GM12801 (cell line): Measurements from ENCODE around the gene RHOBTB1.

ENCODE experiments used
- CTCF ChIP-seq: IDR thresholded peaks from one replicate; pipeline ENCODE4 v1.5.1; 2011; ENCODE audit warnings: control low read depth; ENCODE audit not compliant: insufficient read length; ENCODE audit errors: extremely low read depth

RHOBTB1 gene

DNA sequence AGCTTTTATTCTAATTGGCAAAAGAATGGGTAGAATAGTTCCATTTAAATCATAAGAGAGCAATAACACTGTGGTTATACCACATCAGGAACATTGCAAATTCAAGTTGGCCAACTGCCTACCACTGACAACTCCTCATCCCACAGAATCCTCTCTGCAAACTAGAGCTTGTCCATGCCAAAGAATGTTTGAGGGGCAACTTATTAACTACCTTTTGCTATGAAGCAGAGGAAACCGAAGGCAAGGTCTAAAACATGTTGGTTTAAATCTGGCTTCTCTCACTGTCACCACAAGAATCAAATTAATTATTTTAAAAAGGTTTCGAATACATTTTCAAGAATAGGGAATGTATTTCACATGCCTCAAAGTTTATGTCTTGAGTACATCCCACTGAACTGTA, 36.0 kb downstream of the RHOBTB1 start:
- TF ChIP-seq CTCF, result no peak

GRCh38 chr10:60907236-60907635, 36.7 kb downstream of the RHOBTB1 start:
- no peak for TF ChIP-seq CTCF

DNA sequence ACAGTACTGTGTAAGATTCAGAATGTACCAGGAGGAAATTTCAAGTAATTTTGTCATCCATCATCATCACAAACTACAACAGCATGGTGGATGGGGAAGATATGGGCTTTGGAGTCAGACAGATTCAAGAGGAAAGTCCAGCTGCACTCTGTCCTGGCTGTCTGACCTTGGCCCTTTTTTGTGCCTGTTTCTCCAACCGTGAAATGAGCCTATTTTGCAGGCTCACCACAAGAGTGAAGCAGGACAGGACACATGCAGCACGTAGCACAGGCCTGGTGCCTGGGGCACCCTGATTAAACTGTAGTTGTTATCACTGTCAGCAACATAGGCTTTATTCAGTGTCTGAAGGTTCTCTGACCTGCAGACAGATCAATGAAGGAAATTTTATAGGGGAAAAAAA, 37.6 kb downstream of the RHOBTB1 start:
- TF ChIP-seq CTCF, result no peak

- no peak for TF ChIP-seq CTCF
Observed at GRCh38 chr10:60905580-60905979, 38.4 kb downstream of the RHOBTB1 start.

DNA sequence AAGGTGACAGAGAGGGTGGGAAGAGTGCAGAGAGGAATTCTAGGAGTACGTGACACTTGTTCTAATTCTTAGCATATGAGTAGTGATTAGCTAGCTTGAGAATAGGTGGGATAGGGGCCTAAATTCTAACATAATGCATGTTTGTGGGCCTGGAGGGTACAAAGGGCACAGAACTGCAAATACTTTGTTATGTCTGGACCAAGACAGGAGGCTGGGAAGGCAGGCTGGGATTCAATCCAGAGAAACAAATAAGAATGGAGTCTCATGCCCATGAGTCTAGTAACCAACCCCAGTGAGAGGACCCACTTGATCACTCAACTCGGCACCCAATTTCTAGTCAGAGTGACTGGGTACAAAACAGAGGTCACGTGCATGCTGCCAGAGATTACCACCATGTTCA, 40.9 kb downstream of the RHOBTB1 start:
- TF ChIP-seq CTCF, result no peak

DNA sequence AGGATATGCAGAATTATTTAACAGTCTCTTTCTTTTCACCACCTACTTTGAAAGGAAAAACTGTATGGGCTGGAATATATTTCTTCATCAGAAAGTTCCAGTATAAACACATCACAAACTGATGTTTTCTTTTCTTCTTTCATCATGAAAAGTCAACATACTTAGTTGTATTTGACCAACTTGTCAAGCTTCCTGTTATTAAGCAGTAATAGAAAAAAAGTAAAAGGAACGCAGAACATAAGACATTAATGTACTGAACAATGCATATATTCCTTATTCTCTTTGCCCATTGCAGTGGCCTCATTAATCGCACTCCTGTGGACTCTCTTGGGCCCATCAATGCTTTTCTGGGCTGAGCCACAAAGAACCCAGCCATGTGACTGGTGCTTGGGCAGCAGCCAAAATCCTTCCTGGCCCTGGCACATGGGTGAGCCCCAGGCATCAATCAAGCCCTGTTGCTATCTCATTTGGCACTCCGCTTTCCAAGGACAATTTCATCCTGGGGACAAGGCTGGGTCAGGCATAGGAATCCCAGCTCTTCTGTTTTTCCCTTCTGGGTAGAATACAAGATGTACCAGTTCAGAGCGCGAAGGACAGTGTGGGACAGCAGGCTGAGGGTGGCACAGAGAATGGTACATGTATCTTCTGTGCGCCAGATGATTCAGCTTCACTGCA, 42.3 kb downstream of the RHOBTB1 start:
- no peak for TF ChIP-seq CTCF

GRCh38 chr10:60899266-60899665, 44.7 kb downstream of the RHOBTB1 start:
- TF ChIP-seq CTCF, result no peak

- TF ChIP-seq CTCF, result no peak
Observed at GRCh38 chr10:60898321-60898720, 45.7 kb downstream of the RHOBTB1 start.
